IPS-20b (cell line): Measurements from ENCODE around the gene PRSS38.
A peak's percentile ranks its signal among the peaks of the same experiment; 100 is the strongest.

Source experiments
- H3K27ac ChIP-seq: one replicate; pipeline ENCODE4 v1.5.1; 2013; ENCODE audit warnings: low read length
- H3K27me3 ChIP-seq: 2 replicates; pipeline ENCODE4 v1.6.1; 2013; ENCODE audit warnings: mild to moderate bottlenecking, low read length, inconsistent platforms; ENCODE audit not compliant: insufficient read depth
- H3K36me3 ChIP-seq: 2 replicates; pipeline ENCODE4 v1.6.1; 2013; ENCODE audit warnings: low read depth, mild to moderate bottlenecking, inconsistent platforms, low read length, moderate library complexity; ENCODE audit not compliant: insufficient read depth
- H3K4me1 ChIP-seq: 2 replicates; pipeline ENCODE4 v1.6.1; 2013; ENCODE audit warnings: mild to moderate bottlenecking, control low read depth, inconsistent platforms, low read length, moderate library complexity; ENCODE audit not compliant: insufficient read depth
- H3K4me3 ChIP-seq: 2 replicates; pipeline ENCODE4 v1.5.1; 2013; ENCODE audit warnings: mild to moderate bottlenecking, low read length, inconsistent platforms
- H3K9ac ChIP-seq: 2 replicates; pipeline ENCODE4 v1.6.1; 2013; ENCODE audit warnings: low read depth, mild to moderate bottlenecking, inconsistent platforms, low read length, moderate library complexity
- H3K9me3 ChIP-seq: 2 replicates; pipeline ENCODE4 v1.6.1; 2013; ENCODE audit warnings: mild to moderate bottlenecking, low read depth, low read length, inconsistent platforms; ENCODE audit not compliant: insufficient read depth

The PRSS38 gene

DNA sequence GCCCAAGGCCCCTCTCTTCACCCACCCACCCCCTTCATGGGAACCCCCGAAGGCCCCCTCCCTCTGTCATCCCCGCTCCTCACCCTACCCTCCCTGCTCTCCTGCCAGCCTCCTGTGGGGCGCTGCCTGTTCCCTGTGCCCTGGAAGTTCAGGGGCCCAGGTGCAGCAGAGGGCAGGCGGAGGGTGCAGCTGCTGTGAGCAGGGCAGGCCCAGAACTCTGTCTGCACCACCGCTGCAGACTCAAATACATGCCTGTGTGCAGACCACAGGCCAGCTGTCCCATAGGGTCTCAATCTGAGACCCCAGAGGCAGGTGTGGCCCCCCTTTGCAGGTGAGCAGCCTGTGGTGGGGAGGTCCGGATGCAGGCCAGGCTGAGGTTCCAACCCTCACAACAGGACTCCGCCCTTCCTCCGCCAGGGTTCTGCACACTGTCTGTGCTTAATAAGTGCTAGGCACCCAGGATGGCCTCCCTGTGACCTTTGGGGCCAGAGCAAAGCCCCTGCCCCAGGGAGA is 69.7 kb downstream of the PRSS38 start:
- no peaks in the 10 kb centered on the region for H3K36me3 ChIP-seq
- no peak overlapping the region for H3K9ac ChIP-seq
- H3K4me3 ChIP-seq: no peak overlapping the region
- H3K4me1 ChIP-seq: peaks cover 2% of the 10 kb centered on the region; the same call in 1 of the 2 replicates
- H3K9me3 ChIP-seq: no peaks in the 10 kb centered on the region
- no peaks in the 10 kb centered on the region for H3K27me3 ChIP-seq
- no peak overlapping the region for H3K27ac ChIP-seq

DNA sequence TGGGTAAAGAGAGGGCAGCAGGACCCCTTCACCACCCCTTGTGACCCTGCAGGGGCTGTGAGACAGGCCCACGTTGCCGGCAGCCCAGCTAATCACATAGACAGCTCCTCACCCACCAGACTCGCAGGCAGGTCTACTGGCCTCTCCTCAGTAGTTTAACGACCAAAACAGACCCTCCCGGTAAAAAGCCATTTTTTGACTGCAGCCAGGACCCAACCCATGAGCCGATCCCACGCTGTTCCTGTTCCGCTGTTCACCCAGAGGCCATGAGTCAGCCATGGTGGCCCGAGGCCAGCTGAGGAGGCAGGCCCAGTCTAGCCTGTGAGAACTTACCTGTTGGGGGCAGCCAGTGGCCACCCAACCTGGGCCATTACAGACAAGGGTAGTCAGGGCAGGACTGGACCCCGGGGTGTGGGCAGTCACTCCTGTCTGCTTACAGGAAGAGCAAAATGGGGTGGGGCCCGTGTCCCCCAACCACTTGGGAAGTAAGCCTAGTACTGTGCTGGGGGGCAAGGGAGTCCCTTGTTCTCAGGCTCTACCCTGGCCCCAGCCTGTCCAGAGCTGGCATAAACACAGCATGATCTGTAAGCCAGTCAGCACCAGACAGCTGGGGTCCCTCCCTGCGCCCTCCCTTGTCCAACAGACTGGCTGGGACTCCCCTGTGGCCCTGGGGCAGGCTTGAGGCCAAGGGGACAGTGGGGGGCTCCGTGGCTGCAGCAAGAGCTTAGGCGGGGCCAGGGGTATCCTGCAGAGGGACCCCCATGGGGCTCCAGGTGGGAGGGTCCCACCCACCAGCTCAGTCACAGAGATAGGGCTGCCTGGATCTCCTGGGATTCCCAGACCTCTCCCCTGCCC is 70.4 kb downstream of the PRSS38 start:
- H3K27me3 ChIP-seq: no peaks in the 10 kb centered on the region
- H3K9ac ChIP-seq: no peak overlapping the region
- no peaks in the 10 kb centered on the region for H3K9me3 ChIP-seq
- no peak overlapping the region for H3K4me3 ChIP-seq
- no peaks in the 10 kb centered on the region for H3K36me3 ChIP-seq
- H3K27ac ChIP-seq: no peak overlapping the region
- H3K4me1 ChIP-seq: peaks cover 2% of the 10 kb centered on the region; the same call in 1 of the 2 replicates

DNA sequence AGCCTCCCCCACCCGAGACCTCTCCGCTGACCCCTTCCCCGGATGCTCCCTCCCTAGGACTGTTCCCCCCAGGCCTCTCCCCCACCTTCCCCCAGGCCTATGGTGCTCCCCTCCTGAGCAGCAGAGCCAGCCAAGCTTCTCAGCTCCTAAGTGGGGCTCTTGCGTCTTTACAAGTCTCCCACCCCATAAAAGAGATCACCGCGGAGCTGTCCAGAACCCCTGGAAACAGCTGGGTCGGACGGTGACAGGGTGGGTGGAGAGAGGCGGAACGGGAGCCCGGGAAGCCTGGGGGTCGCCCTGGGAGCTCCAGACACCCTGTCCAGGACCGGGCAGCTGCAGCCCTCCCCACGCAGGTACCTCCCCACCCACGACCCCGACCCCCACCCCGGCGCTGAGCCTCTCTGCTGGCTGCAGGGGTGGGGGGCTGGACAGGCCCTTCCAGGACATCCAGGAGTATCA is 71.1 kb downstream of the PRSS38 start:
- no peaks in the 10 kb centered on the region for H3K9me3 ChIP-seq
- no peak overlapping the region for H3K27ac ChIP-seq
- H3K4me3 ChIP-seq: peak overlapping the region; percentile 70; the same call in 1 of the 2 replicates
- H3K4me1 ChIP-seq: peaks cover 2% of the 10 kb centered on the region; the same call in 1 of the 2 replicates
- H3K9ac ChIP-seq: no peak overlapping the region; the same call in 1 of the 2 replicates
- no peaks in the 10 kb centered on the region for H3K36me3 ChIP-seq
- no peaks in the 10 kb centered on the region for H3K27me3 ChIP-seq

DNA sequence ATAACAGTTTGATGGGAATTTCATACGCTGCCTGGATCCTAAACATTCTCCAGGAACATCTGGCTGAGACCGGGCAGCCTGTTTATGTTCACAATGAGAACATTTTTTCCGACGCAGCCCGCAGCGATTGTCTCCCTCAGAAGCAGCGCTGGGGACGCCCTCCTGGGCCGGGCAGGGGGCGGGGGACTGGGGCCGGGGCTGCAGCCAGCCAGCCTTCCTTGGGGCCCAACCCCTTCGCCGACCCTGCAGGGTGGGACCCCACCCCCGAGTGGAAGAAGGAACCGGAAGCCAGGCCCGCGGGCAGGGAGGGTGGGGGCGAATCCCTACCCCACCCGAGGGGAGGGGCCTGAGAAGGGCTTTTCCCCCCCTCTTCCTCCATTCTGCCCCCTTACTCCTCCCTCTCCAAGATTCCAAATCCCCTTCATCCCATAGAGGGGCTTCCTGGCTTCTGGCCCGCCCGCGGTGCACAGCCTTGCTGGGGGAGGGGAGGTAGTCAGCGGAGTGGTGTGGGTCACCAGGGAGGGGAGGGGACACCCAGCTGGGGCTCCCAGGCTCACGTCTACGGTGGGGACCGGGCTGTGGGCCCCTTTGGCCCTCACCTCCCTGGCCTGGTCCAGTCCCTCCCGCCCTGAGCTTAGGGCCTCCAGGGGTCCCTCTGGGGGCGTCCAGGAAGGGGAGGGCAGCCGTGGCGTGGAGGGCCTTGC is 71.7 kb downstream of the PRSS38 start:
- Histone ChIP-seq H3K4me1 (peaks cover 2% of the 10 kb centered on the region; the same call in 1 of the 2 replicates), H3K27ac (no peak overlapping the region), H3K9me3 (no peaks in the 10 kb centered on the region), H3K27me3 (no peaks in the 10 kb centered on the region), H3K9ac (peak overlapping the region; percentile 63; the same call in 1 of the 2 replicates), H3K36me3 (no peaks in the 10 kb centered on the region), H3K4me3 (peak overlapping the region; percentile 70)

DNA sequence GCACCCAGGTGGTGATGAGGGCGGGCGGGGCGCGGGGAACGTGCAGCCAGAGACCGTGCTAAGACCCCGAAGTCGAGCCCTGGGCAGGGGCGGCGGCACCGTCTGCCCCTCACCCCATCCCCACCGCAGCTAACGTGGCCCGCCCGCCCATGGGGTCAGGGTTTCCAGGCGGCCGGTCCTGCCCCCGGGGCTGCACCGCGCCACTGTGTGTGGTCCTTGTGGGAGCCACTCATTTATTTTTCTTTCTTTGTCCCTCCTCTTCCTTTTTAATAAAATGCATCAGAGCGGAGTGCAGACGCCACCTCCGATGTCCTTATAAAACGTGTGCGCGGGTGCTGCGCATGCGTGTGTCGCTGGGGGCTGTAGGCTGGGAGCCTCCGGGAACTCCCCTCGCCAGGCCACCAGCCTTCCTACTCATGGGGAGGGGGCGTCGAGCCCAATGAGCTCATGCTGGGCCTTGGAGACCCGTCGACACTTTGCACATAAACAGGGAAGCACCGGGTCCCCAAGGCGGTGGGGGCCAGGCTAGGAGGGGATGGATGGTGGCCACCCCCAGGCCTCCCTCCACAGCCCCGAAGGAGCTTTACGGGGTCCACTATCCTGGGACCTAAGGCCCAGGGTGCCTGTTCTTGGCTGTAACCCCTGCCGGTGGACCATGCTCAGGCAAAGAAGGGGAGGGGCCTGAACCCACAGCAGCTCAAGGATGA is 72.4 kb downstream of the PRSS38 start:
- no peaks in the 10 kb centered on the region for H3K9me3 ChIP-seq
- H3K9ac ChIP-seq: peak overlapping the region; percentile 63; the same call in 1 of the 2 replicates
- H3K4me1 ChIP-seq: peaks cover 2% of the 10 kb centered on the region; the same call in 1 of the 2 replicates
- H3K27ac ChIP-seq: no peak overlapping the region
- peak overlapping the region; percentile 70; the same call in 1 of the 2 replicates for H3K4me3 ChIP-seq
- H3K27me3 ChIP-seq: no peaks in the 10 kb centered on the region
- no peaks in the 10 kb centered on the region for H3K36me3 ChIP-seq

DNA sequence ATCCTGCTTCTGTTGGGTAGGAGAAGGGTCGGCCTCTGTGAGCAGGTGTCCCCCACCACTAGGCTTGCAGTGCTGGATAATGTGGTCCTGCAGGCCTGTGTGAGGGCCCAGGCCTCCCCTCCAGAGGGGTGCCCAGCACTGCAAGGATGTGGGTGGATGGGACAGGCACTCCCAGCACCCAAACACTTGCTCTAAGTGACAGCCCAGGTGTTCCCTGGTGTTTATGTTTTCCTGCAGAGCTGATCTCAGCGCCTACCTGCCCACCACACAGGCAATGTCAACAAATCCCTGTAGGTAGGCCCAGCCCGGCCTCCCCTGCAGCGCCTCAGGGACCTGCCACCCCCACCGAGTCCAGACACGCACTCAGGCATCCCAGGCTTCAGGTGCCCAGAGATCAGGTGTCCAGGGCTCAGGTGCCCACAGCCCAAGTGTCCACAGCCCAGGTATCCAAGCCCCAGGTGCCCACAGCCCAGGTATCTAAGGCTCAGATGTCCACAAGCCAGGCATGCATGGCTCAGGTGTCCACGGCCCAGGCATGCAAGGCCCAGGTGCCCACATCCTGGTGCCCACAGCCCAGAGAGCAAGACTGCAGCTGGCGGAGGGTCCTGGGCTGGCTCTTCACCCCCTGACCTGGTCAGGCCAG is 73.0 kb downstream of the PRSS38 start:
- Histone ChIP-seq H3K27me3 (no peaks in the 10 kb centered on the region), H3K9ac (no peak overlapping the region), H3K36me3 (no peaks in the 10 kb centered on the region), H3K27ac (no peak overlapping the region), H3K9me3 (no peaks in the 10 kb centered on the region), H3K4me1 (peaks cover 2% of the 10 kb centered on the region; the same call in 1 of the 2 replicates), H3K4me3 (no peak overlapping the region)

DNA sequence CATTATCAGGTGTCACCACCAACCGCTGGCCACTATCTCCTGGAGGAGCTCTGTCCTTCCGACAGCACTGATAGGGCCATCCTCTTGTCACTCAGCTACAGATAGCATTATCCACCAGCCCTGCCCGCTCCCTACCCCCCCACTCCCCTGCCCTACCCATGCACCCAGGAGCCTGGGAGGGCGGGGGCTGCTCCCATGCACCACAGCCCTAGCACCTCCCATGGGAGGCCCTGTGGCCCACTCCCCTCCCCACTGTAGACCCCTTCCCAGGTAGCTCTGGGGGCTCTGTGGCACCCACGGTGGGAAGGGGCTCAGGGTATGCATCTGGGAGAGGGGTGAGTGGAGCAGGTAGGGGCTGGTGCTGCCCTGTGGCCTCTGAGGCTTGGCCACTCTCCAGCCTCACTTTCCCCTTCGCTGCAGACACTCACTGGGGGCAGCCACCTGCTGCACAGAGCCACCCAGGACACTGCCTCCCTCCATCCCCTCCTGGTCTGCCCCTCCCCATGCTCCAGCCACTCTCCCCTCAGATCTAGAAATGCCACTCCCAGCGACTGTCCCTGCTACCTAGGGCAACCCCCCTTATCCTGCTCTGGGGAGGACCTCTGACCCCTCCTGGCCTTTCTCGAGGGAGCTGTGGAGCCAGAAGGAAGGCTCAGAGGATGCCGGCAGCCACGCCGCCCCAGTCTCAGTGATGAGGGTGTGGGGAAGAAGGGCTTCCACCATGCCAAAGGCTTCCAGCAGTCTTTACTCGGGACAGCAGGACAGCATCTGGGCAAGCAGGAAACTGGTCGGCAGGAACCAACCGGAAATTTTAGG is 73.8 kb downstream of the PRSS38 start:
- H3K4me3 ChIP-seq: no peak overlapping the region
- H3K36me3 ChIP-seq: no peaks in the 10 kb centered on the region
- no peaks in the 10 kb centered on the region for H3K9me3 ChIP-seq
- H3K4me1 ChIP-seq: peaks cover 2% of the 10 kb centered on the region; the same call in 1 of the 2 replicates
- no peak overlapping the region for H3K27ac ChIP-seq
- no peaks in the 10 kb centered on the region for H3K27me3 ChIP-seq
- H3K9ac ChIP-seq: no peak overlapping the region

DNA sequence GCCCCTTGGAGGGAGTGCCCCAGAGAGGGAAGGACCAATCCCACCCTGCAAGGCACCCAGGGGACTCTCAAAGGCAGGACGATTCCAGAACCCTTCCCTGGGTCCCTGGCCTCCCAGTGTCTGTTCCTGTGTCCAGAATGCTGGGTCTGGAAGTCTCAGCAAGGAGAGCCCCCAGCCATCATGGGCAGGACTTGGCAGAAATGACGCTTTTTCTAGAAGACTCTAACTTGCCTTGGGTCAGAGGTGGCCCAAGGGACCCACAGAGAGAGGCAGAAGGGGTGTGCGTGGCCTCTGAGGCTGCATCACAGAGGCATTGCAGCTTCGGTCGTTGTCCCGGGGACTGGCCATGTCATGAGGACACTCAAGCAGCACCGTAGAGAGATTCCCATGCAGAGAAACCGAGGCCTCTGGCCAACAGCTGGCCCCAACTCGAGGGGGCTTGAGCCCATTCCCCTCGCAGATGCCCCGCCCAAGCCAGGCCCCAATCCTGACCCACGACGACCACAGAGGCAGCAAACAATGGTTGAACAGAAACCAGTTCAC is 74.5 kb downstream of the PRSS38 start:
- Histone ChIP-seq H3K9me3 (no peaks in the 10 kb centered on the region), H3K4me3 (no peak overlapping the region), H3K9ac (no peak overlapping the region), H3K36me3 (no peaks in the 10 kb centered on the region), H3K27ac (no peak overlapping the region), H3K27me3 (no peaks in the 10 kb centered on the region), H3K4me1 (peaks cover 2% of the 10 kb centered on the region; the same call in 1 of the 2 replicates)

DNA sequence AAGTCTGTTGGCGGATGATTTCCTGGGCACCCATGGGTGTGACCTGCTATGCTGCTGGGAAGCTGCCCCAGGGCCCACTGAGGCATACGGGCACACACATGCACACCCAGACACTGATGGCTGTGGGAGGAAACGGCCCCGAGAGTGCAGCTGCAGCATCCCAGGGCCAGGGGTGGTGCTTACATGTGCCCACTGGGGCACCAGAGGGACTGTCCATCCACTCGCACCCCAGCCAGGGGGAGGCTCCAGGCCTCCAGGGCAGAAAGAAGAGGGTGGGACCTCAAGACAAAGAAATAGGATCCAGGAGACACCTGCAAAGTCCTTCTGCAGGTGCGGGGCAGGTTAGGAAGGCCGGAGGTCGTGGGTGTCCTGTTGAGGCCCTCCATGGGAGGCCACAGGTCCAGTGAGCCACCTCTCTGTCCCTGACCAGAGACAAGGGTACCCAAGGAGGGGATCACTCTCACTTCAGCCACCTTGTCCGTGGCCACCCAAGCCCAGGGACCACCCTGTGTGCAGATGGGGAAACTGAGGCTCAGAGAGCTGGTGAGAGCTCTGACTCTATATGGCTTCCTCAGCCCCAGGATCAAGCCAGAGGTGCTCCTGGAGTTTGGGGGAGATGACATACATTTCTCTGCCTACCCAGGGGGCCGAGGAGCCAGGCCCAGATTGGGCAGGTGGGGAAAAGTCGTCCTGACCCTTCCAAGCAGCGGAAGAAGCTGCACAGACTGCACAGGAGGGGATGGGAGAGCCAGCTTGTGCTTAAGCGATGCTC is 75.2 kb downstream of the PRSS38 start:
- H3K9ac ChIP-seq: no peak overlapping the region
- no peaks in the 10 kb centered on the region for H3K36me3 ChIP-seq
- H3K27ac ChIP-seq: no peak overlapping the region
- no peak overlapping the region for H3K4me3 ChIP-seq
- no peaks in the 10 kb centered on the region for H3K27me3 ChIP-seq
- no peaks in the 10 kb centered on the region for H3K9me3 ChIP-seq
- H3K4me1 ChIP-seq: peaks cover 2% of the 10 kb centered on the region; the same call in 1 of the 2 replicates
